ENCODE data around the gene EIF4G1.

DNA sequence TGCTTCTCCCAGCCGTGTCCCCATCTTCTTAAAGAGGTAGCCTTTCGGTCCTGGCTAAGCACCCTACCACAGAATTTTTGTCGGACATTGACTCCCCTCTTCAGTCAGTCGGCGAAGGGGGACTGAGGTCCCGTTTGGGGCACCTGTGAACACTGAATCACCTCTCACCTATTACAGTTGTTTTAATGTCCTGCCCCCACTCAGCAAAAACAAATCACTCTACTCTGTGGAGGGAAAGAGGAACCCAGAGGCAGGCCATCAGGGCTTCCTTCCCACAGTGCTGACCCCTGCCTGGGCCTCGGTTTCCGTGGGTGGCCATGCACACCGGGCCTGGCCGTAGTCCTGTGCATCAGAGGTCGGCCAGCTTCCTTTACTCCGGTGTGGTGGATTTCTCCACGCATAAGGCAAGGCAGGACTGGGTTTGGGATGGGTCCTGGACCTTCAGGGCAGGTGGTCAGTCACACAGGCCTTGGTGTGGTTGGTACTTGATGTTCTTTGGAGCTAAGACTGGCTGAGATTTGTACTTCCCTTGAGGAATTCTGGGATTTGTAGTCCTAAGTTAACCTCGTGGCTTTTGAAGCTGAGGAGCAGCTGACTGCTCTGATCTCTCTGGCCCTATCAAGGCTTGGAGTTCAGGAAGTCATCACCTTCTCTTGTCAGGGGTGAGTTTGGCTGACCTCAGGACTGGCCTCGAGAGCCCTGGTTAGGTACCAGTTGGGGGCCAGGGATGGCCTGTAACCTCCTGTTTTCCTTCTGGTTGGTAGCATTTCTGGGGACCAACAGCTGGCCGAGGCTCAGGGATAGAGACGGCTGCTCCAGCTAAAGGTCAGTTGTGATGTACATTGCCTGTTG is 22.4 kb downstream of the EIF4G1 start:
- TF ChIP-seq, protein P1, sequence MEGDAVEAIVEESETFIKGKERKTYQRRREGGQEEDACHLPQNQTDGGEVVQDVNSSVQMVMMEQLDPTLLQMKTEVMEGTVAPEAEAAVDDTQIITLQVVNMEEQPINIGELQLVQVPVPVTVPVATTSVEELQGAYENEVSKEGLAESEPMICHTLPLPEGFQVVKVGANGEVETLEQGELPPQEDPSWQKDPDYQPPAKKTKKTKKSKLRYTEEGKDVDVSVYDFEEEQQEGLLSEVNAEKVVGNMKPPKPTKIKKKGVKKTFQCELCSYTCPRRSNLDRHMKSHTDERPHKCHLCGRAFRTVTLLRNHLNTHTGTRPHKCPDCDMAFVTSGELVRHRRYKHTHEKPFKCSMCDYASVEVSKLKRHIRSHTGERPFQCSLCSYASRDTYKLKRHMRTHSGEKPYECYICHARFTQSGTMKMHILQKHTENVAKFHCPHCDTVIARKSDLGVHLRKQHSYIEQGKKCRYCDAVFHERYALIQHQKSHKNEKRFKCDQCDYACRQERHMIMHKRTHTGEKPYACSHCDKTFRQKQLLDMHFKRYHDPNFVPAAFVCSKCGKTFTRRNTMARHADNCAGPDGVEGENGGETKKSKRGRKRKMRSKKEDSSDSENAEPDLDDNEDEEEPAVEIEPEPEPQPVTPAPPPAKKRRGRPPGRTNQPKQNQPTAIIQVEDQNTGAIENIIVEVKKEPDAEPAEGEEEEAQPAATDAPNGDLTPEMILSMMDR (IDR thresholded peaks at IDR 0.05; ENCODE audit: low read depth, low read length, poor library complexity, severe bottlenecking), result no peak
- TF ChIP-seq EZH2phosphoT487 (IDR thresholded peaks at IDR 0.05; ENCODE audit: borderline replicate concordance, low read length), result no peak
